Stomach (tissue), 9 donors: ENCODE results near the gene KCNJ18. TPM values are rescaled to one million over a fixed set of nuclear protein-coding genes. Genes with fewer than 3 reads are reported as not detected.
"Not testable (repeated sequence)": the region's sequence is repeated elsewhere in the genome, so short reads cannot be mapped to it uniquely, and the experiment has no call there.

Experiments used
- DNase-seq, 2 donors: peaks; one replicate each; pipeline versions ENCODE4 v3.0.0 to v3.0.0-alpha.2; 2013 to 2019
- H3K27ac ChIP-seq, 5 donors: fragments of 200-600 bp in 4 of 5; sonication (generic) in 4 of 5; one replicate each; pipeline ENCODE4 v1.5.1; 2013 to 2019; ENCODE audit warnings: mild to moderate bottlenecking in 1 of 5, moderate library complexity in 1 of 5
- H3K27me3 ChIP-seq, 3 donors: fragments of 200-600 bp; sonication (generic); one replicate each; pipeline ENCODE4 v1.5.1; 2017 to 2019; ENCODE audit warnings: mixed run types in 1 of 3
- H3K36me3 ChIP-seq, 4 donors: fragments of 200-600 bp; sonication (generic); 1 replicate in 3 of 4; 2 replicates in 1 of 4; pipeline ENCODE4 v1.5.1; 2016 to 2019
- H3K4me1 ChIP-seq, 4 donors: fragments of 200-600 bp; sonication (generic); one replicate each; pipeline ENCODE4 v1.5.1; 2016 to 2019
- H3K4me3 ChIP-seq, 4 donors: fragments of 200-600 bp; sonication (generic) in 3 of 4; one replicate each; pipeline ENCODE4 v1.5.1; 2016 to 2019; ENCODE audit warnings: mild to moderate bottlenecking in 1 of 4
- H3K9me3 ChIP-seq, 4 donors: fragments of 200-600 bp; sonication (generic); one replicate each; pipeline ENCODE4 v1.5.1; 2016 to 2019
- EP300 ChIP-seq: sonication (generic); formaldehyde crosslinking; IDR thresholded peaks from one replicate; pipeline ENCODE4 v1.6.1; 2017; ENCODE audit warnings: antibody characterized with exemption
- POLR2A ChIP-seq, 4 donors: fragments of 450-650 bp; IDR thresholded peaks; one replicate each; pipeline ENCODE4 v1.6.1; 2016; ENCODE audit warnings: antibody characterized with exemption in 4 of 4, control low read depth in 2 of 4, mild to moderate bottlenecking in 1 of 4, moderate library complexity in 1 of 4
- POLR2AphosphoS5 ChIP-seq, 3 donors: sonication (generic); formaldehyde crosslinking; IDR thresholded peaks; one replicate each; pipeline ENCODE4 v1.6.1; 2016; ENCODE audit warnings: antibody characterized with exemption in 3 of 3
- WGBS, 5 donors: extraction: QIAGEN DNeasy Blood & Tissue Kit in 3 of 5; methylation state at CpG; one replicate each; pipeline versions ENCODE4 v1.1.5 to v1.1.7; 2013 to 2018; 5-methylcytosine and 5-hydroxymethylcytosine counted together
- intact Hi-C: fragments of 100-400 bp; cut with DNase I; formaldehyde crosslinking; loops from one replicate; pipeline ENCODE4 v1.15.1; 2023; ENCODE audit warnings: low total_unique reads
- polyA plus RNA-seq, 3 donors: library from polyadenylated mRNA; stranded (reverse); fragments of 200-250 nt; gene quantifications; one replicate each; pipeline ENCODE4 v1.2.3, GENCODE V29; 2013
- total RNA-seq, 5 donors: library from RNA; depleted of rRNA; stranded (reverse); fragments of >200 nt; gene quantifications; one replicate each; pipeline versions ENCODE4 v1.1.0 to v1.2.3, GENCODE V29; 2014 to 2016
- TF ChIP-seq, protein P1 (sequence below), 7 experiments: fragments of 450-650 bp in 4 of 7; fragments of 200-600 bp in 3 of 7; sonication (generic) in 3 of 7; IDR thresholded peaks; one replicate each; pipeline ENCODE4 v1.5.1; 2016 to 2019; ENCODE audit warnings: antibody characterized with exemption in 7 of 7, control low read depth in 2 of 7, mild to moderate bottlenecking in 1 of 7
- donor health status: healthy with polysubstance abuse.
- donor health status: Bipolar disorder and iron deficiency.
- donor health status: healthy.

Gene KCNJ18
- total and polyA plus RNA-seq, 8 donors, result not detected

DNA sequence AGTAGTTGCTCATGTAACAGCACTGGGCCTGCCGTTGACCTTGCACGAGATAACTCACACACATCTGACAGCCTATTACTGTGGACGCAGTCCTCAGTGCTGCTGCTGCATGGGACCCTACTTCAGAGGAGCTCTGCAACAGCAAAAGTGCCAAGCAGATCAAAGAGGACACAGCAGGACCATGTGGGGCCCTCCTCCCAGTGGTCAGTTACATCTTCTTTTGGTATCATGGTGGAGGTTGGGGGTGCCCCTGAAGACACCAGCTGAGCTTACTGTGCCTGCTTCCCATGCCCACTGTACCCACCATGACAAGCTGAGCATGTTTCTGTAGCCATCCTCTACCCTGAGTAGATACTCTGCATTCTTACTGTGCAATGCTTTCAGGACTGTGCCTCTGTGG, 41.6 kb downstream of the KCNJ18 start:
- H3K4me3 ChIP-seq, H3K36me3 ChIP-seq, H3K27me3 ChIP-seq, H3K4me1 ChIP-seq, H3K9me3 ChIP-seq, intact Hi-C loops, H3K27ac ChIP-seq, DNase-seq: not testable (repeated sequence)
- whole genome bisulfite sequencing, 5 donors, result 82 to 90% (median 89%) methylated on average over 3 of the region's 3 CpGs

DNA sequence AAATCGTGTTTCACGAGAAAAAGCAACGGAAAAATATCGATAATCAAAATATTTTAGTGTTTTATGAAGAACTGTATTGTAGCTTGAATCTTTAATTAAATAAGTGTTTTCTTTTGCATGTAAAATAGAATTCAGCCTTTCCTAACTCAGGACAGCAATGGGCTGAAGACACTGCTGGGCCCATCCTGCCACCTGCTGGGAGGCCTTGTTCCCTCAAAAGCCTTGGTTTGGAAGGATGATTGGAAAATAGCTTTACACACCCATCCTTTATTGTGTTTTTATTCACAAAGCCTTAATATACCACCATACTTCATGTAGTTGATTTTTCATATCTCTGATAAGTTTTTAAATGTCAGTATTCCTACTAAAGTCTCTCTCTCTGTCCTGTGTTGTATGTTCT, 43.5 kb downstream of the KCNJ18 start:
- DNase-seq, H3K36me3 ChIP-seq, H3K27me3 ChIP-seq, intact Hi-C loops, H3K4me1 ChIP-seq, H3K4me3 ChIP-seq, H3K9me3 ChIP-seq, H3K27ac ChIP-seq: not testable (repeated sequence)
- 87 to 96% (median 94%) methylated on average over 4 of the region's 4 CpGs for WGBS, 5 donors

DNA sequence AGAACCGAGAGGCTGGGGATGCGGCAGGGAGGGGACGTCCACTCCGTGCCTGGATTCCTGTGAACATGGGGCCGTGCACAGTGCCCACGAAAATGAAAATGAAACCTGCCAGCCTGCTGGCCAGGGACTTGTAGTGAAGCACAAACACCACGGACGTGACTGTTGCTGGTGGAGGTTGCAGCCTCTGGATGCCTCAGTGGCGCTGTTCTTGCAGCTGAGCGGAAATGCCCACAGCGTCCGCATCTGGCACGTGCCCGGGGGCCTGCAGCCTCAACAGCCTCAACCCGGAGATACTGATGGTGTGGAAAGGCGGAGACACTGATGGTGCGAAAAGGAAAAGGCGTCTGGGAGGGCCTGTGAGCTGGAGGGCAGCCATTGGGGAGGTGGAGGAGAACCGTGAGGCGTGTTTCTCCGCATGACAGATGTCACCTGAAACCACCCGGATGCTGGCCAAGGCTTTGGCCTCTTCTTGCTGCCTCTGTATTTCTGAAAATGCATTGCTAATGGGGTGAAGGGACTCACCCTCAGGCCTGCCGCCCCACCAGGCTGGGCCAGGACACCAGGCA, 44.8 kb downstream of the KCNJ18 start:
- DNase-seq, intact Hi-C loops, H3K9me3 ChIP-seq, H3K4me1 ChIP-seq, H3K4me3 ChIP-seq, H3K27me3 ChIP-seq, H3K27ac ChIP-seq, H3K36me3 ChIP-seq: not testable (repeated sequence)
- 73 to 83% (median 73%) methylated on average over 13 to 21 of the region's 23 CpGs for WGBS, 5 donors

DNA sequence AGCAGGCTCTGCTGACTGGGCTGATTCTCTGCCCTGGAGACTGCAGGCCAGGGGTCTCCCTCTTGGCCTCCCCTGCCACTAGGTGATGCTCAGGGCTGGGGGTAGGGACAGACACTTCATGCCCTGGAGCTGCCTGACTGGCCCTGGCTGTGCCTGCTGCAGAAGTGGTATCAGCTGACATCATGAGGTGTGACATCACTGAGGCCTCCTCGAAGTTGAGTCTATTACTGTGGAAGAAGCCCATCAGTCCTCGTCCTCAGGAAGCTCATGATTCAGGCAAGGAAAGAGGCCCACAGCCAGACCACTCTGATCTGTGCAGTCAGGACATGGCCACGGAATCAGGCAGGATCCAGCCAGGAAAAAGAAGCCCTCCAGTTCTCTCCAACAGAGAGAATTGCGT, 45.9 kb downstream of the KCNJ18 start:
- DNase-seq, H3K4me3 ChIP-seq, H3K36me3 ChIP-seq, intact Hi-C loops, H3K9me3 ChIP-seq, H3K4me1 ChIP-seq, H3K27ac ChIP-seq, H3K27me3 ChIP-seq: not testable (repeated sequence)
- WGBS, 5 donors, result 54 to 77% (median 73%) methylated on average over 1 to 2 of the region's 4 CpGs

DNA sequence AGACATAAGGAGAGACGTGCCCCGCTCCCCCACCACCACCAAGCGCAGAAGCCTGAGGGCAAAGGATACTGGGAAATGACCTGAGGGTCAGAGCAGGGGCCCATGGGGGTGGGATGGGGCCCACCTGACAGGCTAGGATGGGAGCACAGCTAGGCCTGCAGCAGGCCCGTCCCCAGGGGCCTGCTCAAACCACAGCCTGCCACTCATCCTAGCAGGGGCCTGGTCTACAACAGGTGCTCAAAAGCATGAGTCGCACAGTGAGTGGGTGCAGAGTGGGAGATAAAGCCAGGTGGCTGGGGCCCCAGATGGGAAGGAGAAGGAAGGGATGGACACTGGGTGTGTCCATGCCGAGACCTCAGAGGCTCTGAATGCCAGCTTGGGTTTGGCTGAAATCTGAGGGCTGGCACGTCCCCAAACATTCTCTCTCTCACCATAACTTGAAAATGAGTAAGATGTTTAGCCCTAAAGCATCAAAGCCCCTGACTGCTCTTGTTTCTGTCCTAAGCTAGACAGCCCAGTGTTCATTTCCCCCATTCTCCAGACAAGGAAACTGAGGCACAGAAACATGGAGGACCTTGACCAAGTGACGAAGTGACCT, 46.7 kb downstream of the KCNJ18 start:
- 71 to 81% (median 75%) methylated on average over 2 to 4 of the region's 8 CpGs for WGBS, 5 donors

DNA sequence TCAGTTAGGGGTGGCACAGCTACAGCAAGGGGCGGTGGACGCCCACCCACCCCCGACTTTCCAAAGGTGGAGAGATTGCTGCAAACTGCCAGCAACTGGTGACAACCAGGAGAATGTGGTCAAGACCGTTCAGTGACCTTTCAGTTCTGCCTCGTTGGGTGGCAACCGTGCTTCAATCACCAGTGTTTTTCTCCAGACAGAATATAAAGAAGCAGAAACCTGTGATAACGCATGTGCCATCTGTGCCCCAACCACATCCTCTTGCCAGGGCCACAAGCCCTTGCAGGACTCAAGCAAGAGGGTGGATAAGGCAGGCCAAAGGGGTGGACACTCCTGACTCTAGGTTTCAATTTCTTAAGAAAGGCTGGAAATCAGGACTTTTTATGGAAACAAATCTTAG, 47.2 kb downstream of the KCNJ18 start:
- H3K27ac ChIP-seq, H3K9me3 ChIP-seq, H3K4me1 ChIP-seq, H3K36me3 ChIP-seq, intact Hi-C loops, H3K27me3 ChIP-seq, H3K4me3 ChIP-seq, DNase-seq: not testable (repeated sequence)
- 66 to 92% (median 72%) methylated on average over 4 to 6 of the region's 7 CpGs for WGBS, 5 donors

More for the DNA sequence above, 46.7 kb downstream of the KCNJ18 start:
- H3K36me3 ChIP-seq, H3K27me3 ChIP-seq, H3K4me3 ChIP-seq, H3K4me1 ChIP-seq, DNase-seq, intact Hi-C loops, H3K27ac ChIP-seq, H3K9me3 ChIP-seq: not testable (repeated sequence)

DNA sequence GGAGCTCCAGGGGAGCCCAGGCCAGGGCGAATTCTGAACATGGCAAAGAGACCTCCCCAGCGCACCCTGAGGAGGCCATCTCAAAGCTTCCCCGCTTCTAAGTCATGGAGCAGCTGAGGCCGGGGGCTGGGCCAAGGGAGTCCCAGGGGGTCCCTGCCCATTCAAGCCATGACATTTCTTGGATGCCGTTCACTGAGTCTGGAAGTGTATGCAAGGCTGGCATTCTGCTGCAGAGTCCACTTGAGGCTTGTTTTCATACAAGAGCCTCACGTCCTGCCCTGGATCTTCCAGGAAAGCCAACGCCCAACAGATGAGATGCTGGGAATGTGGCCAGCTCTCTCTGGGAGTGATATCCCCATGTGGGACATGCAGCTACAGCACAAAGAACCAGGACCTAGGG, 48.5 kb downstream of the KCNJ18 start:
- H3K4me3 ChIP-seq, DNase-seq, H3K27ac ChIP-seq, H3K36me3 ChIP-seq, H3K27me3 ChIP-seq, intact Hi-C loops, H3K9me3 ChIP-seq, H3K4me1 ChIP-seq: not testable (repeated sequence)
- 45 to 100% (median 59%) methylated on average over 2 to 7 of the region's 7 CpGs for WGBS, 5 donors

DNA sequence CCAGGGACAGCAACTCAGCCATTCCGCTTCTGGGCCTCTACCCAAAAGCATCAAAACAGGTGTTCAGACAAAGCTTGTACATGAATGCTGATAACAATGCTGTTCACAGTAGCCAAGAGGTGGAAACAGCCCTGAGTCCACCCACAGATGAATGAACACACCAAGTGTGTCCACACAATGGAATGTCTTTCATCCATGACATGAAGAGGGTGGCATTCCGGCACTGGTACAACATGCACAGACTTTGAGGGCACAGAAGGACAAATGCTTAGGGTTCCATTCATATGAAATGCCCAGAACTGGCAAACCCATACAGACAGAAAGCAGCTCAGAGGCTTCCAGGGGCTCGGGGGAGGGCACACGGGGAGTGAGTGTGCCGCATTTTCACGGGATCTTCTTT, 49.2 kb downstream of the KCNJ18 start:
- no CpG with 5 or more reads among the region's 6 CpGs for WGBS, 5 donors
- DNase-seq, H3K4me1 ChIP-seq, H3K9me3 ChIP-seq, H3K27ac ChIP-seq, intact Hi-C loops, H3K27me3 ChIP-seq, H3K4me3 ChIP-seq, H3K36me3 ChIP-seq: not testable (repeated sequence)

DNA sequence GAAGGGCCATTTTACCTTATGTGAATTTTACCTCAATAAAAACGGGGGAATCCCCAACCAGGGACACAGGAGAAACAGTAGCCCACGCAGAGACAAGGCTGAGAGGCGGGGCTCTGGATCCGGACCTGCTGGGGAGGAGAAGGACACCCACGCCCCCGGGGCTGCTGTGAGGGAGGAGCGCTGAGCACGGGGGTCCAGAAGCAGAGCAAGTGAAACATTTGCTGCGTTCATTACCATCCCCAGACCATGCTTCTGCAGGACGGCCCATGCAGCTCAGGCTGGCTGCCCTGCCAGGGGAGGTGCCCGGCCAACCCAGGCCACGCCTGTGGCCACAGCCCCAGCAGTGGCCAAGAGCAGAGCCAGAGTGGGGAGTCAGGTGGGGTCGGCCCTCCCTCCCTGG, 50.0 kb downstream of the KCNJ18 start:
- H3K27ac ChIP-seq, result no peak overlapping the region
- WGBS, 5 donors, result 56 to 68% (median 66%) methylated on average over 9 to 13 of the region's 13 CpGs
- intact Hi-C loops, result no loop called here
- no peaks in the 10 kb centered on the region for H3K36me3 ChIP-seq
- no peak for TF ChIP-seq EP300
- TF ChIP-seq POLR2A (IDR thresholded peaks at IDR 0.05), result no peak
- TF ChIP-seq, protein P1, sequence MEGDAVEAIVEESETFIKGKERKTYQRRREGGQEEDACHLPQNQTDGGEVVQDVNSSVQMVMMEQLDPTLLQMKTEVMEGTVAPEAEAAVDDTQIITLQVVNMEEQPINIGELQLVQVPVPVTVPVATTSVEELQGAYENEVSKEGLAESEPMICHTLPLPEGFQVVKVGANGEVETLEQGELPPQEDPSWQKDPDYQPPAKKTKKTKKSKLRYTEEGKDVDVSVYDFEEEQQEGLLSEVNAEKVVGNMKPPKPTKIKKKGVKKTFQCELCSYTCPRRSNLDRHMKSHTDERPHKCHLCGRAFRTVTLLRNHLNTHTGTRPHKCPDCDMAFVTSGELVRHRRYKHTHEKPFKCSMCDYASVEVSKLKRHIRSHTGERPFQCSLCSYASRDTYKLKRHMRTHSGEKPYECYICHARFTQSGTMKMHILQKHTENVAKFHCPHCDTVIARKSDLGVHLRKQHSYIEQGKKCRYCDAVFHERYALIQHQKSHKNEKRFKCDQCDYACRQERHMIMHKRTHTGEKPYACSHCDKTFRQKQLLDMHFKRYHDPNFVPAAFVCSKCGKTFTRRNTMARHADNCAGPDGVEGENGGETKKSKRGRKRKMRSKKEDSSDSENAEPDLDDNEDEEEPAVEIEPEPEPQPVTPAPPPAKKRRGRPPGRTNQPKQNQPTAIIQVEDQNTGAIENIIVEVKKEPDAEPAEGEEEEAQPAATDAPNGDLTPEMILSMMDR (IDR thresholded peaks at IDR 0.05), result no peak
- no peak for TF ChIP-seq POLR2AphosphoS5 (IDR thresholded peaks at IDR 0.05)
- no peaks in the 10 kb centered on the region for H3K27me3 ChIP-seq
- no peaks in the 10 kb centered on the region for H3K4me1 ChIP-seq
- no peaks in the 10 kb centered on the region for H3K9me3 ChIP-seq
- no peak for DNase-seq
- H3K4me3 ChIP-seq, result no peak overlapping the region

DNA sequence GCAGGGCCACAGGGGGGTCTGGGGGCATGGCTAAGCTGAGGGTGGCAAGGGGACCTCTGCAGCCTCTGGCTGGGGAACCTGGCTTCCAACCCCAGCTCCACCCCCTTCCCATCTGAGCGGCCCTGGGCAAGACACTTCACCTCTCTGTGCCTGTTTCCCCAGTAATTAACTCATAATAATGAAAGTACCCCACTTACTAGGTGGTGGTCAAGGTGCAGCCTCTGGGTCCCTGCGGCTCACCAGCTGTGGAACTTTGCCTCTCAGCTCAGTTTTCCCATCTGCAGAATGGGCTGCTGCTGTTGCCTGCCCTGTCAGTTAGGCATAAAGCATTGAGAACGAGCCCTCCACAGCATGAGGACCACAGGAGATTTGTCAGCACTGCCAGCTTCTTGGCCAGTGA, 51.8 kb downstream of the KCNJ18 start:
- intact Hi-C loops, H3K27me3 ChIP-seq: not testable (repeated sequence)

DNA sequence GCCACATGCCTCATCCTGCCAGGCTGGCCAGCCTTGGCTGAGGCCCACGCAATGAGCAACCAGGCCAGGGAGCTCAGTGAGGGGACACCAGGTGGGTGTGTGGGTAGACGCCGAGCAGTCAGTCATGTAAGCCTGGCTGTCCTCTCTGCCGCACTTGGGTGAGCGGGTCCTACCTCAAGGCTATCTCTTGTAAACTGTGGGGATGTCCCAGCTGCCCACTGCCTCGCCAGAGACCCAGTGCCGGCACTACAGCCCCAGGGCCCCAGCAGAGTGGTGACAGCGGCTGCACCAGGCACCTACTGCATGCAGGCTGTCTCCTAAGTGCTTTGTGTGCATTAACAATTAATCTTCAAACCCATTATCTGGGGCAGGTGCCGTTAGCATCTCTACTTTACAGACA, 52.3 kb downstream of the KCNJ18 start:
- H3K4me1 ChIP-seq, H3K9me3 ChIP-seq, intact Hi-C loops, H3K27ac ChIP-seq, H3K27me3 ChIP-seq, DNase-seq, H3K4me3 ChIP-seq, H3K36me3 ChIP-seq: not testable (repeated sequence)
- WGBS, 5 donors, result 40 to 67% (median 57%) methylated on average over 1 to 8 of the region's 9 CpGs; no CpG with 5 or more reads in 1 of the 5 donors

More for the DNA sequence above, 51.8 kb downstream of the KCNJ18 start:
- WGBS, 5 donors, result 17 to 76% (median 37%) methylated on average over 1 to 3 of the region's 3 CpGs; no CpG with 5 or more reads in 1 of the 5 donors
- H3K36me3 ChIP-seq, H3K27ac ChIP-seq, H3K4me1 ChIP-seq, H3K4me3 ChIP-seq, DNase-seq, H3K9me3 ChIP-seq: not testable (repeated sequence)
